Measurements from ENCODE around the gene FALEC.

GRCh38 chr1:150469291-150469690 lies 46.3 kb upstream of the FALEC start:
- TF ChIP-seq REST (IDR thresholded peaks at IDR 0.05; ENCODE audit: insufficient read depth in 1 of 2, low read depth in 2 of 2, low read length in 2 of 2) (no peak), TAF1 (IDR thresholded peaks at IDR 0.05; ENCODE audit: borderline replicate concordance, insufficient read depth, low read length) (no peak), SIN3A (IDR thresholded peaks at IDR 0.05; ENCODE audit: borderline replicate concordance, insufficient read depth, low read length) (no peak), POLR2AphosphoS5 (IDR thresholded peaks at IDR 0.05; ENCODE audit: low read depth, low read length) (no peak)

Measured in PFSK-1 (cell line).